Suppressor macrophage treated with lipopolysaccharide for 1 hour (primary cell): Measurements from ENCODE around the gene PNMA8B.
"Not testable (repeated sequence)": the region's sequence is repeated elsewhere in the genome, so short reads cannot be mapped to it uniquely, and the experiment has no call there.

ENCODE experiments used
- DNase-seq, 3 donors: peaks; one replicate each; pipeline ENCODE4 v3.0.0-alpha.2; 2020 to 2022

Gene PNMA8B

GRCh38 chr19:46513461-46514236 is 18.0 kb upstream of the PNMA8B start:
- DNase-seq = peak; percentile 84 to 94 (median 91)

- DNase-seq = no peak
Measured at GRCh38 chr19:46511237-46511636, 15.6 kb upstream of the PNMA8B start.

- DNase-seq = no peak
Measured at GRCh38 chr19:46508206-46508605, 12.5 kb upstream of the PNMA8B start.

- DNase-seq = no peak
Measured at GRCh38 chr19:46503848-46504453, 8.3 kb upstream of the PNMA8B start.

- DNase-seq = no peak
Measured at GRCh38 chr19:46502891-46503290, 7.2 kb upstream of the PNMA8B start.

GRCh38 chr19:46499692-46500091 is 4.0 kb upstream of the PNMA8B start:
- peak; percentile 27 to 35 (median 31) for DNase-seq

- no peak for DNase-seq
Measured at GRCh38 chr19:46497773-46498172, 2.1 kb upstream of the PNMA8B start.

GRCh38 chr19:46496886-46497285 is 1.2 kb upstream of the PNMA8B start:
- not testable (repeated sequence) for DNase-seq

- DNase-seq = no peak
Measured at GRCh38 chr19:46496304-46496703, 637 bp upstream of the PNMA8B start.

- no peak for DNase-seq
Measured at GRCh38 chr19:46494941-46495785, 504 bp downstream of the PNMA8B start.

- DNase-seq = peak in 1 of 3 donors; percentile 22
Measured at GRCh38 chr19:46494146-46494940, 1.3 kb downstream of the PNMA8B start.

GRCh38 chr19:46493236-46494145 is 2.2 kb downstream of the PNMA8B start:
- peak in 2 of 3 donors; percentile 21 to 59 for DNase-seq

- no peak for DNase-seq
Measured at GRCh38 chr19:46492841-46493235, 2.8 kb downstream of the PNMA8B start.

- DNase-seq = no peak
Measured at GRCh38 chr19:46491975-46492682, 3.5 kb downstream of the PNMA8B start.

GRCh38 chr19:46490774-46491173 is 4.9 kb downstream of the PNMA8B start:
- no peak for DNase-seq

GRCh38 chr19:46489445-46490272 is 6.0 kb downstream of the PNMA8B start:
- DNase-seq = peak; percentile 43 to 67 (median 45)

- no peak for DNase-seq
Measured at GRCh38 chr19:46488551-46488950, 7.1 kb downstream of the PNMA8B start.

GRCh38 chr19:46487802-46488445 is 7.7 kb downstream of the PNMA8B start:
- peak; percentile 78 to 88 (median 86) for DNase-seq

GRCh38 chr19:46487178-46487801 is 8.4 kb downstream of the PNMA8B start:
- DNase-seq = no peak
